Motor neuron (in vitro differentiated cells): ENCODE data around the gene ABCG1. TPM values are rescaled to one million over a fixed set of nuclear protein-coding genes. Genes with fewer than 3 reads are reported as not detected.

Experiments used
- ATAC-seq, 8 experiments: fragments of 200-7000 bp; cut with Tn5 transposase; replicated peaks in 6 of 8; 2 replicates each; pipeline ENCODE4 v1.8.0; 2021; ENCODE audit warnings: mild to moderate bottlenecking in 8 of 8, moderate library complexity in 8 of 8
- H3K27ac ChIP-seq, 2 donors: fragments of 250-450 bp; sonication (Bioruptor Pico); 2 replicates each; pipeline ENCODE4 v1.9.0; 2021; ENCODE audit warnings: antibody characterized with exemption in 2 of 2, mild to moderate bottlenecking in 2 of 2, moderate library complexity in 1 of 2
- H3K4me1 ChIP-seq, 2 donors: fragments of 250-450 bp; sonication (Bioruptor Pico); replicated peaks in 1 of 2; 2 replicates each; pipeline ENCODE4 v1.6.1; 2021; ENCODE audit warnings: antibody characterized with exemption in 2 of 2, mild to moderate bottlenecking in 2 of 2, moderate library complexity in 1 of 2
- H3K4me3 ChIP-seq, 5 donors: fragments of 250-450 bp; sonication (Bioruptor Pico); 2 replicates each; pipeline ENCODE4 v1.9.0; 2021; ENCODE audit warnings: antibody characterized with exemption in 5 of 5, mild to moderate bottlenecking in 5 of 5, moderate library complexity in 4 of 5
- WGBS, 10 experiments: fragments of 450-650 bp; shearing (Covaris generic); methylation state at CpG; one replicate each; pipeline ENCODE4 v1.0.0; 2022; 5-methylcytosine and 5-hydroxymethylcytosine counted together
- in situ Hi-C, 9 experiments: fragments of 400-800 bp; cut with MboI; loops; one replicate each; pipeline ENCODE4 v1.15.0; 2021; ENCODE audit warnings: low sequenced_read_pairs in 9 of 9, low pct_unique_long_range_greater_than_20kb in 2 of 9; ENCODE audit not compliant: unreplicated experiment in 9 of 9
- total RNA-seq, 8 experiments: library from RNA; unstranded; fragments of 300-600 nt; gene quantifications; 2 replicates each; pipeline versions ENCODE4 v1.2.3 to v1.2.4, GENCODE V29; 2022

ABCG1 gene
- total RNA-seq, 8 experiments from 2014 or later, result 0.36 to 26.7 (median 2.8) TPM

GRCh38 chr21:42254651-42255601 lies 36.0 kb downstream of the ABCG1 start:
- Histone ChIP-seq H3K4me1 (peaks cover 15 to 19% of the 10 kb centered on the region in 2 donors), H3K27ac (no peak overlapping the region), H3K4me3 (no peak overlapping the region)
- WGBS, 10 experiments, result 20 to 100% (median 60%) methylated on average over 1 to 8 of the region's 17 CpGs
- in situ Hi-C loops, result no loop called here
- ATAC-seq, result peak in 4 of 8 experiments; percentile 34 to 46 (median 41)

DNA sequence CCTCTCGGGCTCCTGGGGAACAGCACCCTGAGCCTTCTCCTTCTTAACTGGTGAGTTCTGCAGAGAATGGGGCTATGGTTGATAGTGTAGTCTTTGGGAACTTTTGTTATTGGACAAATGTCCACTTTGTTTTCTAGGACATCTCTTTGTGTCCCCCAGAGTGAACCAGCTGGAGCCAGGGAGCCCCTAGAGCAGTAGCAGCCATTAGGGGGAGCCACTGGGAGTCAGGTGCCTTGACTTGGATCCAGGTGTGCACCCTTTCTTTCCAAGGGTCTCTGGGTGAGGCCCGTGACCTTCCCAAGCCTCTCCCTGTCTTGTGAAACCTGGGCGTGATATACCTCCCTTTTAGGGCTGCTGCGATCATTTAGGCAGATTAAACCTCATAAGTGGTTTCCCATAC lies 36.9 kb downstream of the ABCG1 start:
- in situ Hi-C loops, result no loop called here
- ATAC-seq, result no peak
- H3K4me3 ChIP-seq, result no peak overlapping the region
- no peak overlapping the region for H3K27ac ChIP-seq
- H3K4me1 ChIP-seq, result peaks cover 17 to 21% of the 10 kb centered on the region in 2 donors
- 50 to 100% (median 87%) methylated on average over 1 to 3 of the region's 4 CpGs; no CpG with 5 or more reads in 4 of the 10 experiments for WGBS, 10 experiments

GRCh38 chr21:42256316-42256715 lies 37.4 kb downstream of the ABCG1 start:
- Histone ChIP-seq H3K4me1 (peaks cover 22 to 26% of the 10 kb centered on the region in 2 donors), H3K27ac (no peak overlapping the region), H3K4me3 (no peak overlapping the region)
- 0 to 60% methylated on average over 1 to 2 of the region's 4 CpGs; no CpG with 5 or more reads in 8 of the 10 experiments for WGBS, 10 experiments
- ATAC-seq, result no peak
- in situ Hi-C loops, result no loop called here

GRCh38 chr21:42257091-42257765 lies 38.3 kb downstream of the ABCG1 start:
- Histone ChIP-seq H3K4me3 (no peak overlapping the region), H3K4me1 (peaks cover 31 to 35% of the 10 kb centered on the region in 2 donors), H3K27ac (no peak overlapping the region)
- peak in 1 of 8 experiments; percentile 45 for ATAC-seq
- 7 to 100% (median 68%) methylated on average over 1 to 10 of the region's 12 CpGs; no CpG with 5 or more reads in 2 of the 10 experiments for WGBS, 10 experiments
- in situ Hi-C loops, result no loop called here

DNA sequence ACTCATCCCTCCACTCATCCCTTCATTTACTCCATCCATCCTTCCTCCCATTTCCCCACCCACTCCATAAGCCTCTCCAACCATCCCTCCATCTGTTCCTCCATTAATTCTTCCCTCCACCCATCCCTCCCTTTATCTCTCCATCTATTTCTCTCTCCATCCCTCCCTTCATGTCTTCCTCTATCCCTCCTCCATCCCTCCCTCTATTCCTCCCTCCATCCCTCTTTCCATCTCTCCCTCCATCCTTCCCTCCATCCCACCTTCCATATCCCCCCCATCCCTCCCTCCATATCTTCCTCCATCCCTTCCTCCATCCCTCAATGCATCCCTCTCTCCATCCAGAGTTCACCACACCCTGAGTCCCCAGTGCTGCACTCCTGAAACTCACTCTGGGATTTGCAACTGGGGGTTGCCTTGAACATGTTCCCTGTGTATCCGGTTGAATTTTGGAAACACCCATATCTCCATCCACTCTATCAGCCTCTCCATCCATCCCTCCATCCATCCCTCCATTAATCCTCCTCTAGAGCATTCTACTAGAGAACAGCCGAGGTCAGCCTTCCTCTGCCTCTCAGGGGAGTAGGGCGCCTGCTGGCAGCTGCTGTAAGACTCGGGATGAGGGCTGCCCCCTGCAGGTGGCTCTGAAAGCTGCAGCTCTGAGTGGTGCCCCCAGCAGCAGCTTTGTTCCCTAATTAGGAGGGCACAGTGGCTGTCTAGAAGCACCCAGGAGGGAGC lies 39.4 kb downstream of the ABCG1 start:
- in situ Hi-C loops, result no loop called here
- Histone ChIP-seq H3K4me3 (no peak overlapping the region), H3K27ac (no peak overlapping the region), H3K4me1 (peaks cover 42 to 46% of the 10 kb centered on the region in 2 donors)
- ATAC-seq, result peak in 4 of 8 experiments; percentile 5 to 80 (median 68)
- 0 to 17% (median 3%) methylated on average over 1 to 4 of the region's 4 CpGs; no CpG with 5 or more reads in 6 of the 10 experiments for WGBS, 10 experiments

DNA sequence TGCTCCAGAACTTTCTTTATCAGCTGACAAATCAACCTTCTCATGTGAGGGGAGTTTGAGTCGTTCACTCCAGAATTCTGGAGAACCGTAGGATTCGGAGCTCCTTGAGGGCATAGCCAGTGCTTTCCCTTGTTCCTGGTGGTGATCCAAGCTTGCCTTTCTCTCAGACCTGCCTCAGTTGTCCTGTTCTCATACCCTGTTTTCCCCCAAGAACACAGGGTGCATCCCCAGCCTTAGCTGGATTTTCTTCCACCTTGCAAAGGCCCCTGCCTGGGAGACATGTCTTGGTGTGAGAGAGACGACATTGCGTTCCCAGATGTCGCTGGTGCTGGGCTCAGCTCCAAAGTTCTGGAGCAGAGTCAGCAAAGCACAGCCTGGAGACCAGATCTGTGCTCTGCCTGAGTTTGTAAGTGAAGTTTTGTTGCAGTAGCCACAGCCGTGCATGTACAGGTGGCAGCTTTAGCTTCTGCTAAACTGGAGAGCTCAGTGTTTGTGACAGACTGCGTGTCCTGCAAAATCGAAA lies 40.0 kb downstream of the ABCG1 start:
- H3K4me1 ChIP-seq, result peaks cover 45 to 50% of the 10 kb centered on the region in 2 donors
- H3K27ac ChIP-seq, result no peak overlapping the region
- no peak overlapping the region for H3K4me3 ChIP-seq
- 0 to 82% (median 67%) methylated on average over 1 to 9 of the region's 9 CpGs; no CpG with 5 or more reads in 4 of the 10 experiments for WGBS, 10 experiments
- in situ Hi-C loops, result no loop called here
- ATAC-seq, result no peak

GRCh38 chr21:42260121-42260520 lies 41.2 kb downstream of the ABCG1 start:
- in situ Hi-C loops, result no loop called here
- Histone ChIP-seq H3K4me3 (no peak overlapping the region), H3K4me1 (peaks cover 34 to 39% of the 10 kb centered on the region in 2 donors), H3K27ac (no peak overlapping the region)
- 83 to 100% (median 83%) methylated on average over 1 to 5 of the region's 10 CpGs; no CpG with 5 or more reads in 7 of the 10 experiments for WGBS, 10 experiments
- ATAC-seq, result no peak

- in situ Hi-C loops, result no loop called here
- H3K4me3 ChIP-seq, result no peak overlapping the region
These were observed 42.9 kb downstream of the ABCG1 start for GRCh38 chr21:42261829-42262200.

GRCh38 chr21:42262831-42263231 lies 43.9 kb downstream of the ABCG1 start:
- H3K27ac ChIP-seq, result no peak overlapping the region

More at GRCh38 chr21:42261829-42262200, 42.9 kb downstream of the ABCG1 start:
- peak in 1 of 8 experiments; percentile 7 for ATAC-seq
- H3K27ac ChIP-seq, result peak overlapping the region; percentile 63 to 72
- 55 to 93% (median 83%) methylated on average over 1 to 6 of the region's 7 CpGs; no CpG with 5 or more reads in 4 of the 10 experiments for WGBS, 10 experiments
- peaks cover 39% of the 10 kb centered on the region in 2 donors for H3K4me1 ChIP-seq

GRCh38 chr21:42263591-42264131 lies 44.7 kb downstream of the ABCG1 start:
- Histone ChIP-seq H3K27ac (no peak overlapping the region), H3K4me1 (peaks cover 37 to 42% of the 10 kb centered on the region in 2 donors), H3K4me3 (no peak overlapping the region)
- in situ Hi-C loops, result no loop called here
- peak in 2 of 8 experiments; percentile 51 to 53 for ATAC-seq
- 5 to 59% (median 38%) methylated on average over 2 to 8 of the region's 18 CpGs; no CpG with 5 or more reads in 3 of the 10 experiments for WGBS, 10 experiments

More at GRCh38 chr21:42262831-42263231, 43.9 kb downstream of the ABCG1 start:
- Histone ChIP-seq H3K4me3 (no peak overlapping the region), H3K4me1 (peaks cover 37 to 42% of the 10 kb centered on the region in 2 donors)
- WGBS, 10 experiments, result 7 to 87% (median 80%) methylated on average over 1 to 5 of the region's 11 CpGs; no CpG with 5 or more reads in 5 of the 10 experiments
- ATAC-seq, result peak in 2 of 8 experiments; percentile 15 to 25
- in situ Hi-C loops, result no loop called here

GRCh38 chr21:42264245-42265195 lies 45.6 kb downstream of the ABCG1 start:
- 10 to 100% (median 58%) methylated on average over 1 to 5 of the region's 13 CpGs for WGBS, 10 experiments

More at GRCh38 chr21:42264245-42265195, 45.6 kb downstream of the ABCG1 start:
- in situ Hi-C loops, result no loop called here
- Histone ChIP-seq H3K27ac (no peak overlapping the region), H3K4me3 (no peak overlapping the region), H3K4me1 (peaks cover 37 to 42% of the 10 kb centered on the region in 2 donors)
- no peak for ATAC-seq
